H1 (cell line): ENCODE results near the gene METTL2A. TPM values are rescaled to one million over a fixed set of nuclear protein-coding genes. Genes with fewer than 3 reads are reported as not detected.
"Not testable (repeated sequence)": the region's sequence is repeated elsewhere in the genome, so short reads cannot be mapped to it uniquely, and the experiment has no call there.

Experiments
- CTCF ChIA-PET: fragments of 300-600 bp; sonication (Branson Sonifier 250); formaldehyde crosslinking; loops from one replicate; lab custom pipeline; 2021; ENCODE audit not compliant: partially characterized antibody; lab: Charles Lee
- POLR2A ChIA-PET: fragments of 300-600 bp; sonication (Branson Sonifier 250); formaldehyde crosslinking; loops from one replicate; lab custom pipeline; 2021; ENCODE audit warnings: inconsistent platforms; ENCODE audit not compliant: partially characterized antibody; lab: Charles Lee
- DNase-seq, 2 experiments: peaks; one replicate each; pipeline versions ENCODE4 v3.0.0 to v3.0.0-alpha.2; 2010 to 2022; ENCODE audit warnings: low spot score in 2 of 2, low read depth in 1 of 2, mixed read lengths in 1 of 2
- FAIRE-seq: peaks from 2 replicates; lab custom pipeline; 2011; peaks lifted over from hg19 to GRCh38; lab: Jason Lieb, UNC
- H2AFZ ChIP-seq: 2 replicates; pipeline ENCODE4 v1.8.1; 2012; ENCODE audit warnings: low read length, inconsistent platforms
- H2AK5ac ChIP-seq: 2 replicates; pipeline ENCODE4 v1.6.1; 2013; ENCODE audit warnings: low read depth, low read length
- H2BK120ac ChIP-seq: replicated peaks from 2 replicates; pipeline ENCODE3; 2013; ENCODE audit warnings: low read depth, low read length, inconsistent platforms
- H2BK12ac ChIP-seq: 2 replicates; pipeline ENCODE4 v1.6.1; 2013; ENCODE audit warnings: low read depth, low read length
- H2BK15ac ChIP-seq: 2 replicates; pipeline ENCODE4 v1.6.1; 2013; ENCODE audit warnings: low read length
- H2BK20ac ChIP-seq: 2 replicates; pipeline ENCODE4 v1.6.1; 2013; ENCODE audit warnings: low read length
- H2BK5ac ChIP-seq: 2 replicates; pipeline ENCODE4 v1.6.1; 2013; ENCODE audit warnings: low read depth, low read length
- H3K14ac ChIP-seq: 2 replicates; pipeline ENCODE4 v1.6.1; 2013; ENCODE audit warnings: inconsistent platforms; ENCODE audit not compliant: insufficient read length
- H3K18ac ChIP-seq: 2 replicates; pipeline ENCODE4 v1.6.1; 2013; ENCODE audit warnings: low read length; ENCODE audit errors: extremely low read depth
- H3K23ac ChIP-seq: 2 replicates; pipeline ENCODE4 v1.6.1; 2013; ENCODE audit warnings: inconsistent platforms; ENCODE audit not compliant: insufficient read length
- H3K23me2 ChIP-seq: 2 replicates; pipeline ENCODE4 v1.6.1; 2013; ENCODE audit warnings: low read depth, low read length
- H3K27ac ChIP-seq: 2 replicates; pipeline ENCODE4 v1.6.1; 2011; ENCODE audit warnings: low read depth, low read length, inconsistent platforms
- H3K27me3 ChIP-seq, 4 experiments: replicated peaks in 1 of 4; 1 replicate in 1 of 4; 2 replicates in 3 of 4; pipeline versions ENCODE4 v1.6.1 to v1.8.1; 2011 to 2013; ENCODE audit warnings: low read length in 3 of 4, mild to moderate bottlenecking in 3 of 4, inconsistent platforms in 2 of 4, mixed read lengths in 2 of 4, moderate library complexity in 1 of 4; ENCODE audit not compliant: control insufficient read depth in 3 of 4, insufficient read depth in 3 of 4; ENCODE audit errors: extremely low read depth in 1 of 4
- H3K36me3 ChIP-seq, 4 experiments: 2 replicates each; pipeline versions ENCODE4 v1.6.1 to v1.8.1; 2011 to 2013; ENCODE audit warnings: mild to moderate bottlenecking in 4 of 4, low read length in 3 of 4, moderate library complexity in 2 of 4, control low read depth in 1 of 4, inconsistent platforms in 1 of 4; ENCODE audit not compliant: insufficient read depth in 4 of 4, control insufficient read depth in 2 of 4
- H3K4ac ChIP-seq: replicated peaks from 2 replicates; pipeline ENCODE3; 2013; ENCODE audit warnings: low read length, low read depth, mixed read lengths, inconsistent platforms; ENCODE audit not compliant: insufficient read length
- H3K4me1 ChIP-seq, 4 experiments: replicated peaks in 1 of 4; 1 replicate in 1 of 4; 2 replicates in 3 of 4; pipeline versions ENCODE4 v1.6.1 to v1.8.1; 2011 to 2013; ENCODE audit warnings: low read length in 3 of 4, inconsistent platforms in 2 of 4, mixed read lengths in 1 of 4; ENCODE audit not compliant: insufficient read depth in 4 of 4, control insufficient read depth in 3 of 4
- H3K4me2 ChIP-seq, 2 experiments: 2 replicates each; pipeline versions ENCODE4 v1.6.1 to v1.8.1; 2011 to 2013; ENCODE audit warnings: low read depth in 2 of 2, low read length in 2 of 2, control low read depth in 1 of 2, inconsistent platforms in 1 of 2, mild to moderate bottlenecking in 1 of 2; ENCODE audit not compliant: insufficient read depth in 1 of 2
- H3K4me3 ChIP-seq, 4 experiments: fragments of 200-600, 300-600 bp in 1 of 4; sonication (generic), shearing (Covaris generic), sonication (Bioruptor Twin) in 1 of 4; 2 replicates each; pipeline versions ENCODE4 v1.5.1 to v1.8.1; 2011 to 2016; ENCODE audit warnings: low read length in 4 of 4, low read depth in 3 of 4, control low read depth in 2 of 4, inconsistent platforms in 2 of 4, mild to moderate bottlenecking in 2 of 4, mixed read lengths in 1 of 4, moderate library complexity in 1 of 4; ENCODE audit not compliant: insufficient read depth in 2 of 4; ENCODE audit errors: extremely low read depth in 1 of 4
- H3K56ac ChIP-seq: replicated peaks from 2 replicates; pipeline ENCODE3; 2013; ENCODE audit warnings: low read depth, mild to moderate bottlenecking, mixed read lengths, low read length, inconsistent platforms; ENCODE audit not compliant: insufficient read length
- H3K79me1 ChIP-seq: 2 replicates; pipeline ENCODE4 v1.6.1; 2013; ENCODE audit warnings: low read depth, low read length, control low read depth
- H3K79me2 ChIP-seq, 2 experiments: 2 replicates each; pipeline versions ENCODE4 v1.6.1 to v1.8.1; 2012 to 2013; ENCODE audit warnings: low read length in 2 of 2, mild to moderate bottlenecking in 2 of 2, inconsistent platforms in 1 of 2; ENCODE audit not compliant: insufficient read depth in 2 of 2, control insufficient read depth in 1 of 2
- H3K9ac ChIP-seq, 4 experiments: replicated peaks in 1 of 4; 1 replicate in 1 of 4; 2 replicates in 3 of 4; pipeline versions ENCODE4 v1.6.1 to v1.8.1; 2011 to 2013; ENCODE audit warnings: low read depth in 3 of 4, low read length in 3 of 4, control low read depth in 2 of 4, mild to moderate bottlenecking in 2 of 4, moderate library complexity in 2 of 4, inconsistent platforms in 1 of 4; ENCODE audit errors: extremely low read depth in 1 of 4
- H3K9me3 ChIP-seq, 2 experiments: 2 replicates each; pipeline versions ENCODE4 v1.6.1 to v1.8.1; 2012 to 2013; ENCODE audit warnings: mild to moderate bottlenecking in 2 of 2, moderate library complexity in 2 of 2, control low read depth in 1 of 2, inconsistent platforms in 1 of 2, low read depth in 1 of 2, low read length in 1 of 2, mixed read lengths in 1 of 2; ENCODE audit not compliant: insufficient read depth in 2 of 2
- H4K20me1 ChIP-seq, 2 experiments: replicated peaks in 1 of 2; 2 replicates each; pipeline versions ENCODE3 to v1.8.1; 2011 to 2013; ENCODE audit warnings: inconsistent platforms in 2 of 2, low read length in 2 of 2, mild to moderate bottlenecking in 1 of 2; ENCODE audit not compliant: insufficient read depth in 2 of 2, control insufficient read depth in 1 of 2
- H4K5ac ChIP-seq: 2 replicates; pipeline ENCODE4 v1.6.1; 2013; ENCODE audit warnings: low read length, low read depth, mixed read lengths, inconsistent platforms; ENCODE audit not compliant: insufficient read length
- H4K8ac ChIP-seq: 2 replicates; pipeline ENCODE4 v1.8.0; 2013; ENCODE audit warnings: mild to moderate bottlenecking, moderate library complexity, low read length, inconsistent platforms; ENCODE audit not compliant: insufficient read depth; ENCODE audit errors: extremely low read depth
- H4K91ac ChIP-seq: replicated peaks from 2 replicates; pipeline ENCODE3; 2013; ENCODE audit warnings: low read length, mixed read lengths, inconsistent platforms; ENCODE audit not compliant: insufficient read length
- WGBS, 2 experiments: shearing (Covaris generic) in 1 of 2; methylation state at CpG; one replicate each; pipeline versions ENCODE4 v1.1.6 to v1.1.7; 2013 to 2015; ENCODE audit warnings: low lambda C conversion rate in 2 of 2, mixed read lengths in 2 of 2, inconsistent platforms in 1 of 2, low coverage in 1 of 2, missing lambda C conversion rate in 1 of 2; ENCODE audit not compliant: insufficient replicate concordance in 2 of 2, insufficient coverage in 1 of 2, insufficient read length in 1 of 2; ENCODE audit errors: extremely low coverage in 1 of 2, missing lambda C conversion rate in 1 of 2; 5-methylcytosine and 5-hydroxymethylcytosine counted together
- polyA plus RNA-seq, 7 experiments: library from polyadenylated mRNA; depleted of rRNA in 3 of 7; stranded (reverse) in 5 of 7; unstranded in 2 of 7; fragments of >200 nt in 5 of 7; fragments of 200-250 nt in 2 of 7; gene quantifications; 1 replicate in 5 of 7; 2 replicates in 1 of 7; 4 replicates in 1 of 7; pipeline versions ENCODE4 v1.2.1 to v1.2.3, GENCODE V29; 2011 to 2013; ENCODE audit warnings: missing spikeins in 2 of 7, mixed read lengths in 2 of 7
- total RNA-seq: library from RNA; stranded (reverse); fragmentation: NEBNext Ultra II Directional; extraction: Animal tissue kit (Norgen Biotek cat#: 25700); gene quantifications from 2 replicates; pipeline ENCODE4 v1.2.1, GENCODE V29; 2021

METTL2A gene
- total and polyA plus RNA-seq, 2 of the 8 experiments (the other 6 are each of a cell fraction or from before 2014, with no cell fraction given) = 16.2 to 40.5 TPM

DNA sequence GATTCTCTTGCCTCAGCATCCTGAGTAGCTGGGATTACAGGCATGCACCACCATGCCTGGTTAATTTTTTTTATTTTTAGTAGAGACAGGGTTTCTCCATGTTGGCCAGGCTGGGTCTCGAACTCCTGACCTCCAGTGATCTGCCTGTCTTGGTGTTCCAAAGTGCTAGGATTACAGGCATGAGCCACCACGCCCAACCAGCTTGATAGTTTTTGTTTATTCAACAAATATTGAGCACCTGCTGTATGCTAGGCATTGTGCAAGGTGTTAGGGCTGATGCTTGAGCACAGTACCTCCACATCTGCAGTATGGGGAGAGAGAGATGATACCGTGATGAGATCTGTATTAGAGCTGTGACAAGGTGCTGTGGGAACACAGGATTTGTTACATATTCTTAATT is 58.9 kb downstream of the METTL2A start:
- H3K4me3 ChIP-seq, H3K56ac ChIP-seq, H3K36me3 ChIP-seq, H2BK15ac ChIP-seq, H3K18ac ChIP-seq, H3K14ac ChIP-seq, H3K79me1 ChIP-seq, H3K4me1 ChIP-seq, POLR2A ChIA-PET, H3K4ac ChIP-seq, H2BK20ac ChIP-seq, CTCF ChIA-PET, H3K23ac ChIP-seq, H4K5ac ChIP-seq, H4K20me1 ChIP-seq, H3K9ac ChIP-seq, H3K23me2 ChIP-seq, FAIRE-seq, H2AK5ac ChIP-seq, H3K27me3 ChIP-seq, H4K91ac ChIP-seq, H2BK5ac ChIP-seq, H2BK12ac ChIP-seq, DNase-seq, H3K4me2 ChIP-seq, H3K9me3 ChIP-seq, H3K27ac ChIP-seq, H2BK120ac ChIP-seq, H4K8ac ChIP-seq, H2AFZ ChIP-seq: not testable (repeated sequence)
- peaks cover 0 to 67% of the 10 kb centered on the region in 2 experiments; a peak in 2 of 4 replicates for H3K79me2 ChIP-seq
- WGBS, 2 experiments = 96% methylated on average over 3 of the region's 3 CpGs; no CpG with 5 or more reads in 1 of the 2 experiments

DNA sequence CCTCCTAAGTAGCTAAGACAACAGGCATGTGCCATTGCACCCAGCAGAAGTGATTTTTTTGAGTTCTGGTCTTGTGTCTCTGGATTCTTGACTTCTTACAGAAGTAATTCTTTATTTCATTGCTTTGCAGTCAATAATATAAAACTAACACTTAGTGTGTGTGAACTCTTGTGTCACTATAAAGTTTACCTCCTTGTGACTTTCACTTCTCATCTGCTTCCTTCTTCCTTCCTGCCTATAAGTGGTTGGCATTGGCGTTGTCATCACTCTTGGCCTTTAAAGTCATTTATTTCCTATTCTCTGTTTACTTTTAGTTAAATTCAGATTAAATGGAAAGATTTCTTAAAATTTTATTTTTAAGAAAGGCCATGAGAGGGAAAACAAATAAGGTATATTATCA is 67.3 kb downstream of the METTL2A start:
- H3K14ac ChIP-seq, H3K4me1 ChIP-seq, H3K27me3 ChIP-seq, H3K9me3 ChIP-seq, H3K4me3 ChIP-seq, H3K36me3 ChIP-seq, H3K9ac ChIP-seq, H4K91ac ChIP-seq, H3K23me2 ChIP-seq, FAIRE-seq, H3K79me1 ChIP-seq, H3K4me2 ChIP-seq, H2BK120ac ChIP-seq, H2BK12ac ChIP-seq, H2BK15ac ChIP-seq, POLR2A ChIA-PET, H4K20me1 ChIP-seq, H4K8ac ChIP-seq, H2BK20ac ChIP-seq, H3K18ac ChIP-seq, DNase-seq, H3K23ac ChIP-seq, H3K56ac ChIP-seq, H3K27ac ChIP-seq, H3K4ac ChIP-seq, H2AK5ac ChIP-seq, H4K5ac ChIP-seq, H2BK5ac ChIP-seq, H2AFZ ChIP-seq: not testable (repeated sequence)
- CTCF ChIA-PET = interaction anchor here (0.6 to 0.9 kb wide), 2 partner anchors 21 to 1611 kb away, joined by 3 to 4 read pairs; no protein-coding TSS in a partner anchor
- H3K79me2 ChIP-seq = peaks cover 0 to 79% of the 10 kb centered on the region in 2 experiments; a peak in 3 of 4 replicates
- 100% methylated on average over 1 of the region's 1 CpG; no CpG with 5 or more reads in 1 of the 2 experiments for WGBS, 2 experiments
